Stomach (tissue), 9 donors: ENCODE measurements around the gene DGKA. TPM values are rescaled to one million over a fixed set of nuclear protein-coding genes. Genes with fewer than 3 reads are reported as not detected.
"Not testable (repeated sequence)": the region's sequence is repeated elsewhere in the genome, so short reads cannot be mapped to it uniquely, and the experiment has no call there.

ENCODE experiments used
- DNase-seq, 2 donors: peaks; one replicate each; pipeline versions ENCODE4 v3.0.0 to v3.0.0-alpha.2; 2013 to 2019
- H3K27ac ChIP-seq, 5 donors: fragments of 200-600 bp in 4 of 5; sonication (generic) in 4 of 5; one replicate each; pipeline ENCODE4 v1.5.1; 2013 to 2019; ENCODE audit warnings: mild to moderate bottlenecking in 1 of 5, moderate library complexity in 1 of 5
- H3K27me3 ChIP-seq, 3 donors: fragments of 200-600 bp; sonication (generic); one replicate each; pipeline ENCODE4 v1.5.1; 2017 to 2019; ENCODE audit warnings: mixed run types in 1 of 3
- H3K36me3 ChIP-seq, 4 donors: fragments of 200-600 bp; sonication (generic); 1 replicate in 3 of 4; 2 replicates in 1 of 4; pipeline ENCODE4 v1.5.1; 2016 to 2019
- H3K4me1 ChIP-seq, 4 donors: fragments of 200-600 bp; sonication (generic); one replicate each; pipeline ENCODE4 v1.5.1; 2016 to 2019
- H3K4me3 ChIP-seq, 4 donors: fragments of 200-600 bp; sonication (generic) in 3 of 4; one replicate each; pipeline ENCODE4 v1.5.1; 2016 to 2019; ENCODE audit warnings: mild to moderate bottlenecking in 1 of 4
- H3K9me3 ChIP-seq, 4 donors: fragments of 200-600 bp; sonication (generic); one replicate each; pipeline ENCODE4 v1.5.1; 2016 to 2019
- EP300 ChIP-seq: sonication (generic); formaldehyde crosslinking; IDR thresholded peaks from one replicate; pipeline ENCODE4 v1.6.1; 2017; ENCODE audit warnings: antibody characterized with exemption
- POLR2A ChIP-seq, 4 donors: fragments of 450-650 bp; IDR thresholded peaks; one replicate each; pipeline ENCODE4 v1.6.1; 2016; ENCODE audit warnings: antibody characterized with exemption in 4 of 4, control low read depth in 2 of 4, mild to moderate bottlenecking in 1 of 4, moderate library complexity in 1 of 4
- POLR2AphosphoS5 ChIP-seq, 3 donors: sonication (generic); formaldehyde crosslinking; IDR thresholded peaks; one replicate each; pipeline ENCODE4 v1.6.1; 2016; ENCODE audit warnings: antibody characterized with exemption in 3 of 3
- WGBS, 5 donors: extraction: QIAGEN DNeasy Blood & Tissue Kit in 3 of 5; methylation state at CpG; one replicate each; pipeline versions ENCODE4 v1.1.5 to v1.1.7; 2013 to 2018; 5-methylcytosine and 5-hydroxymethylcytosine counted together
- intact Hi-C: fragments of 100-400 bp; cut with DNase I; formaldehyde crosslinking; loops from one replicate; pipeline ENCODE4 v1.15.1; 2023; ENCODE audit warnings: low total_unique reads
- polyA plus RNA-seq, 3 donors: library from polyadenylated mRNA; stranded (reverse); fragments of 200-250 nt; gene quantifications; one replicate each; pipeline ENCODE4 v1.2.3, GENCODE V29; 2013
- total RNA-seq, 5 donors: library from RNA; depleted of rRNA; stranded (reverse); fragments of >200 nt; gene quantifications; one replicate each; pipeline versions ENCODE4 v1.1.0 to v1.2.3, GENCODE V29; 2014 to 2016
- TF ChIP-seq, protein P1 (sequence below), 7 experiments: fragments of 450-650 bp in 4 of 7; fragments of 200-600 bp in 3 of 7; sonication (generic) in 3 of 7; IDR thresholded peaks; one replicate each; pipeline ENCODE4 v1.5.1; 2016 to 2019; ENCODE audit warnings: antibody characterized with exemption in 7 of 7, control low read depth in 2 of 7, mild to moderate bottlenecking in 1 of 7
- donor health status: healthy with polysubstance abuse.
- donor health status: Bipolar disorder and iron deficiency.
- donor health status: healthy.

The DGKA gene
- total and polyA plus RNA-seq, 8 donors, result 13.0 to 418 (median 74.1) TPM

- TF ChIP-seq POLR2AphosphoS5 (IDR thresholded peaks at IDR 0.05) (no peak), EP300 (no peak), POLR2A (IDR thresholded peaks at IDR 0.05) (no peak)
- TF ChIP-seq, protein P1, sequence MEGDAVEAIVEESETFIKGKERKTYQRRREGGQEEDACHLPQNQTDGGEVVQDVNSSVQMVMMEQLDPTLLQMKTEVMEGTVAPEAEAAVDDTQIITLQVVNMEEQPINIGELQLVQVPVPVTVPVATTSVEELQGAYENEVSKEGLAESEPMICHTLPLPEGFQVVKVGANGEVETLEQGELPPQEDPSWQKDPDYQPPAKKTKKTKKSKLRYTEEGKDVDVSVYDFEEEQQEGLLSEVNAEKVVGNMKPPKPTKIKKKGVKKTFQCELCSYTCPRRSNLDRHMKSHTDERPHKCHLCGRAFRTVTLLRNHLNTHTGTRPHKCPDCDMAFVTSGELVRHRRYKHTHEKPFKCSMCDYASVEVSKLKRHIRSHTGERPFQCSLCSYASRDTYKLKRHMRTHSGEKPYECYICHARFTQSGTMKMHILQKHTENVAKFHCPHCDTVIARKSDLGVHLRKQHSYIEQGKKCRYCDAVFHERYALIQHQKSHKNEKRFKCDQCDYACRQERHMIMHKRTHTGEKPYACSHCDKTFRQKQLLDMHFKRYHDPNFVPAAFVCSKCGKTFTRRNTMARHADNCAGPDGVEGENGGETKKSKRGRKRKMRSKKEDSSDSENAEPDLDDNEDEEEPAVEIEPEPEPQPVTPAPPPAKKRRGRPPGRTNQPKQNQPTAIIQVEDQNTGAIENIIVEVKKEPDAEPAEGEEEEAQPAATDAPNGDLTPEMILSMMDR (IDR thresholded peaks at IDR 0.05), result no peak
- Histone ChIP-seq H3K27ac (no peak overlapping the region), H3K4me3 (no peak overlapping the region), H3K4me1 (peaks cover 5 to 51% (median 9%) of the 10 kb centered on the region in 4 donors), H3K36me3 (peaks cover 33 to 77% (median 73%) of the 10 kb centered on the region in 4 donors), H3K9me3 (no peaks in the 10 kb centered on the region), H3K27me3 (no peaks in the 10 kb centered on the region)
- intact Hi-C loops, result loop anchor here (10.0 kb wide), 1 partner anchor 51 kb away; no protein-coding TSS in a partner anchor
- DNase-seq, result no peak
- WGBS, 5 donors, result 58 to 70% (median 66%) methylated on average over 4 of the region's 4 CpGs
These were observed 52.4 kb downstream of the DGKA start for GRCh38 chr12:55983232-55983842.

DNA sequence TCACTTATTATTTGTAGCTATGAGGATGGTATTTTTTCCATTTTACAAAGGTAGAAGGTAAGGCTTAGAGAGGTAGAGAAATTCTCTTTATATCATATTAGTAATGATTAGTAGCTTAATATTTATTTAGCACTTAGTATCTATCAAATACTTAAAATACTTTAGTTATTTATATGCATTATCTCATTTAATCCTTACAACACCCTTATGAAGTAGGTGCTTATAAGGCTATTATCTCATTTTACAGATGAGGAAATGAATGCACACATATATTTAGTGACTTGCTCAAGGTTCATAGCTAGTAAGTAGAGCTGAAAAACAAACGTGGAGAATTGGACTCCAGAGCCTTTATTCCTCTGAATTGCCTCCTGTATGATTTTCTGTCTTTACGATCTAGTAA lies 53.9 kb downstream of the DGKA start:
- H3K27me3 ChIP-seq, result no peaks in the 10 kb centered on the region
- peaks cover 46 to 90% (median 85%) of the 10 kb centered on the region in 4 donors for H3K36me3 ChIP-seq
- WGBS, 5 donors, result 59 to 69% (median 61%) methylated on average over 2 of the region's 2 CpGs
- H3K4me3 ChIP-seq, result no peak overlapping the region
- no peaks in the 10 kb centered on the region for H3K9me3 ChIP-seq
- H3K4me1 ChIP-seq, result peaks cover 0 to 36% (median 0%) of the 10 kb centered on the region in 4 donors
- intact Hi-C loops, result loop anchor here (10.0 kb wide), 1 partner anchor 50 kb away; no protein-coding TSS in a partner anchor
- TF ChIP-seq, protein P1 (IDR thresholded peaks at IDR 0.05), result no peak
- TF ChIP-seq EP300 (no peak), POLR2AphosphoS5 (IDR thresholded peaks at IDR 0.05) (no peak), POLR2A (IDR thresholded peaks at IDR 0.05) (no peak)
- no peak for DNase-seq
- H3K27ac ChIP-seq, result no peak overlapping the region

GRCh38 chr12:55985341-55985740 lies 54.4 kb downstream of the DGKA start:
- WGBS, 5 donors, result 89 to 93% (median 90%) methylated on average over 4 of the region's 4 CpGs
- Histone ChIP-seq H3K27ac (no peak overlapping the region), H3K9me3 (no peaks in the 10 kb centered on the region), H3K36me3 (peaks cover 49 to 91% (median 85%) of the 10 kb centered on the region in 4 donors), H3K4me1 (peaks cover 0 to 32% (median 0%) of the 10 kb centered on the region in 4 donors), H3K4me3 (no peak overlapping the region), H3K27me3 (no peaks in the 10 kb centered on the region)
- TF ChIP-seq POLR2A (IDR thresholded peaks at IDR 0.05) (no peak), EP300 (no peak), POLR2AphosphoS5 (IDR thresholded peaks at IDR 0.05) (no peak)
- TF ChIP-seq, protein P1 (IDR thresholded peaks at IDR 0.05), result no peak
- no peak for DNase-seq
- intact Hi-C loops, result loop anchor here (10.0 kb wide), 1 partner anchor 49 kb away; no protein-coding TSS in a partner anchor

- not testable (repeated sequence) for H3K27me3 ChIP-seq, H3K27ac ChIP-seq, DNase-seq, H3K9me3 ChIP-seq, H3K4me3 ChIP-seq
- WGBS, 5 donors, result 90 to 95% (median 94%) methylated on average over 7 of the region's 7 CpGs
- peaks cover 52 to 91% (median 85%) of the 10 kb centered on the region in 4 donors for H3K36me3 ChIP-seq
- peaks cover 0 to 32% (median 0%) of the 10 kb centered on the region in 4 donors for H3K4me1 ChIP-seq
- intact Hi-C loops, result loop anchor here (10.0 kb wide), 1 partner anchor 49 kb away; no protein-coding TSS in a partner anchor
These were observed 55.0 kb downstream of the DGKA start for GRCh38 chr12:55985976-55986375.

DNA sequence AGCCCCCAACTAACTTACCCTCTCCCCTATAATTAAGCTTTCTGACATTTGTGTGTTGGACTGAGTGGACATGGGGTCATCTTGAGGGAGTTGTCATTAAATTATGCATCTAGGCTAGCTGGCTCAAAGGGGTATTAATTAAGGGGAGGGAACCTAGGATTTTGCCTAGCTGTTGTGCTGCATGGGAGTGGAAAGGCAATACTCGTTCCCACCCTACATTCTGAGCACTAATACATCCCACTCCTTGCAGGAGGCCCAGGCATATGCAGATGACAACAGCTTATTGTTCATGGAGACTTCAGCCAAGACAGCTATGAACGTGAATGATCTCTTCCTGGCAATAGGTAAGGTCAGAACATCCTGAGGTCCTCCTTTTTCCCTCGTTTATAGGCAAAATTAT lies 60.1 kb downstream of the DGKA start:
- no peaks in the 10 kb centered on the region for H3K9me3 ChIP-seq
- 86 to 91% (median 89%) methylated on average over 3 of the region's 3 CpGs for WGBS, 5 donors
- peaks cover 0 to 5% (median 2%) of the 10 kb centered on the region in 4 donors for H3K4me1 ChIP-seq
- intact Hi-C loops, result no loop called here
- no peak overlapping the region for H3K4me3 ChIP-seq
- H3K36me3 ChIP-seq, result peaks cover 76 to 95% (median 93%) of the 10 kb centered on the region in 4 donors
- TF ChIP-seq, protein P1 (IDR thresholded peaks at IDR 0.05), result no peak
- TF ChIP-seq POLR2A (IDR thresholded peaks at IDR 0.05) (no peak), POLR2AphosphoS5 (IDR thresholded peaks at IDR 0.05) (no peak), EP300 (no peak)
- H3K27me3 ChIP-seq, result no peaks in the 10 kb centered on the region
- DNase-seq, result no peak
- H3K27ac ChIP-seq, result no peak overlapping the region
